ENCODE data around the gene BTBD1.

The BTBD1 gene

DNA sequence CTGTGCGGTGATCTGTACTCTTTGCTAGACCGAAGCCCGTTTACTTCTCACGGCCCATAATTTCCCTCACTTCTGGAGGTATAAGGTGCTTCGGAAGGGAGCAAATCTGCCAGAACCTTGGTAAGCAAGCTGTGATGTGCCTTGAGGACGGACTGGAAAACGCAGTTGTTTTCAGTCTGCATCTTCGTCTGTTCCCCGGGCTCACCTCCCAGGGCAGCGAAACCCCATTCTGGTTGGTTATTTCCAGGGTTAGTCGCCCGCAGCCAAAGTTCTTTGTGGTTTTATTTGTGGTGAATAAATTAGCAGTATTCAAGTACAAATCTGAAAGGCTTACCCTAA lies 80.6 kb downstream of the BTBD1 start:
- Histone ChIP-seq H3K4me3 (ENCODE audit: low read length) (peak overlapping the region; percentile 67), H3K36me3 (ENCODE audit: insufficient read depth, low read length) (peaks cover 22% of the 10 kb centered on the region), H3K9me3 (ENCODE audit: low read length) (no peaks in the 10 kb centered on the region), H3K27me3 (ENCODE audit: insufficient read depth, low read length) (no peaks in the 10 kb centered on the region), H2AFZ (ENCODE audit: low read depth, low read length) (peak overlapping the region; percentile 82), H3K4me1 (ENCODE audit: insufficient read depth, low read length) (peaks cover 8% of the 10 kb centered on the region)

DNA sequence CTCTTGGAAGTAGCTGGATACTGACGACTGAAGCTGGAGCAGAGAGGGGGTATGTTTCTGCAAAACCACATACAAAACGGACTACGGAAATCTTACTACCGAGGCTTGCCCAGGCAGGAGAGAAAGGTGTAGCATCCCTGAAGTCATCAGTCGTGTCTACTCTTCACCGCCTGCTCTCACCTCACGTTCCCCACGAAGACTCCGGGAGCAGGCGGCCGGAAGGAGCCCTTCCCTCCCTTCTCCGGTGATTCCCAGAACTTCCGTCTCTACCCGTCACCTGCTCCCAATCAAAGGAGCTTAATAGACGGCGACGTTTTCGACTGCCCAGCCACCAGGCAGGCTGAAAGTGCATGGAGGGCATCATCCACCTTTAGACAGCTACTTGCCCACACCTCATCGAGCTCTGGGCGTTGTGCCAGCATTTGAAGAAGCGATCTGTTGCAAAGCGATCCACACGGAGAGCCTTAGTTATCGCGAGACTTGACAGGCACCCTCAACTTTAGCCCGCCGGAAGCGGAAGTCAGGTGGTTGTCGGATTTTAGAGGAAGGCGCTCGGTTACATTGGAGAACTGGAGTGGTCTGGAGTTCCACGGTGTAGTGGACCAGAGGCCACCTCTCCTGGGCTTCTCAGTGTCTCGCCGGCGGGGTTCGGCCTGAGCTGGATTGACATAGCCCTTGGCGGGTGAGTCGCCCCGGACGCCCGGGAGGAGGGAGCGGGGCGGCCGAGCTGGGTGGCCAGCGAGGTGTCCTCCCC lies 81.2 kb downstream of the BTBD1 start, which contains the start of gene RAMAC:
RAMAC (plus strand) TSS at position 523 of the 754 bp plus-strand sequence. CDS start 2,809 bp downstream, outside the sequence.
- no peaks in the 10 kb centered on the region for H3K9me3 ChIP-seq (ENCODE audit: low read length)
- H3K36me3 ChIP-seq (ENCODE audit: insufficient read depth, low read length) = peaks cover 22% of the 10 kb centered on the region
- H2AFZ ChIP-seq (ENCODE audit: low read depth, low read length) = peak within 1 kb of the TSS; percentile 82
- peak within 1 kb of the TSS; percentile 67 for H3K4me3 ChIP-seq (ENCODE audit: low read length)
- peaks cover 11% of the 10 kb centered on the region for H3K4me1 ChIP-seq (ENCODE audit: insufficient read depth, low read length)
- H3K27me3 ChIP-seq (ENCODE audit: insufficient read depth, low read length) = no peaks in the 10 kb centered on the region

DNA sequence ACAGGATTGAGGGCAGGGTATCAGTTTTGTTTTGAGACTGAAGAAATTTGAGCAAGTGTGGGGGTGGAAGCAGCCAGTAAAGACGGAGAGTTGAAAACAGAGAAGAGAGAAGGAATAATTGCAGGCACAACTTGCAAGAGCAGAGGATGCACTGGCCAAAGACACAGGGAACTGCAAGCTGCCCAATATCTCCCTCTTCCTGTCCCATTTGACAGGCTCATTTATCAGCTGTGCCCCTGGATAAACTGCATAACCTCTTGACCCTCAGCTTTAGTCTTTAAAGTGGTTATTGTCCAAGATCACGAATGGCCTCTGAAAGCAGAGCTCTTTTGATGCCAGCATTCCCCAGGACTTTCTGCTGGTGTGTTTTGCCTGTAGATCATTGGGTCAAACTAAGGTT lies 86.1 kb downstream of the BTBD1 start:
- Histone ChIP-seq H3K4me3 (ENCODE audit: low read length) (no peak overlapping the region), H3K9me3 (ENCODE audit: low read length) (no peaks in the 10 kb centered on the region), H3K27me3 (ENCODE audit: insufficient read depth, low read length) (no peaks in the 10 kb centered on the region), H3K4me1 (ENCODE audit: insufficient read depth, low read length) (peaks cover 9% of the 10 kb centered on the region), H2AFZ (ENCODE audit: low read depth, low read length) (no peak overlapping the region), H3K36me3 (ENCODE audit: insufficient read depth, low read length) (peaks cover 6% of the 10 kb centered on the region)

DNA sequence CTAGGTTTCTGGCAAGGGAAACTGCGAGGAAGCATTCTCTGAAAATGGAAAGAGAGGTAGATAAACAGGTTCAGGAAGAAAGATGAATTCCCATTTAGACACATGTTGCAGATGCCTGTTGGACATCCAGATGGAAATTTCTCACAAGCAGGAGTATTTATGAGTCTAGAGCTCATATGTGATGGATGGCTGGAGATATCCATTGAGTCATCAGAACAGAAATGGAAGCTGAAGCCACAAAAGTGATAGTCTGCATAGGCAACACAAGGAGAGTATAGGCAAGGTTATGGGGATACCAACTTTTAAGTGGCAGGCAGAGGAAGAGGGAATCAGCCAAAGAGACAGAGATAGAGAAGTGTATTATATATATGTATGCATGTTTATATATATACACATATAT lies 87.3 kb downstream of the BTBD1 start:
- H2AFZ ChIP-seq (ENCODE audit: low read depth, low read length) = no peak overlapping the region
- H3K4me1 ChIP-seq (ENCODE audit: insufficient read depth, low read length) = peaks cover 5% of the 10 kb centered on the region
- H3K9me3 ChIP-seq (ENCODE audit: low read length) = no peaks in the 10 kb centered on the region
- H3K36me3 ChIP-seq (ENCODE audit: insufficient read depth, low read length) = peaks cover 6% of the 10 kb centered on the region
- no peak overlapping the region for H3K4me3 ChIP-seq (ENCODE audit: low read length)
- no peaks in the 10 kb centered on the region for H3K27me3 ChIP-seq (ENCODE audit: insufficient read depth, low read length)

DNA sequence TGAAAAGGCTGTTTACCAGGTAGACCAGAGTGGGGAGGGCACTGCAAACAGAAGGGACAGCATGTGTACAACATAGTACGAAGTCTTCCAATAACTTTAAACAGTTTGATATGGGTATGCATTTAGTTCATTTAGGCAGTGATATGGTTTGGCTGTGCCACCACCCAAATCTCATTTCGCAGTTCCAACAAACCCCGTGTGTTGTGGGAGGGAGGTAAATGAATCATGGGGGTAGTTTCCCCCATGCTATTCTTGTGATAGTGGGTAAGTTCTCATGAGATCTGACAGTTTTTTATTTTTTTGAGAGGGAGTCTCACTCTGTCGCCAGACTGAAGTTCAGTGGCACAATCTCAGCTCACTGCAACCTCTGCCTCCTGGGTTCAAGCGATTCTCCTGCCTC lies 88.6 kb downstream of the BTBD1 start:
- H3K9me3 ChIP-seq (ENCODE audit: low read length) = no peaks in the 10 kb centered on the region
- no peaks in the 10 kb centered on the region for H3K27me3 ChIP-seq (ENCODE audit: insufficient read depth, low read length)
- H2AFZ ChIP-seq (ENCODE audit: low read depth, low read length) = no peak overlapping the region
- H3K4me3 ChIP-seq (ENCODE audit: low read length) = no peak overlapping the region
- peaks cover 5% of the 10 kb centered on the region for H3K4me1 ChIP-seq (ENCODE audit: insufficient read depth, low read length)
- H3K36me3 ChIP-seq (ENCODE audit: insufficient read depth, low read length) = peaks cover 6% of the 10 kb centered on the region

DNA sequence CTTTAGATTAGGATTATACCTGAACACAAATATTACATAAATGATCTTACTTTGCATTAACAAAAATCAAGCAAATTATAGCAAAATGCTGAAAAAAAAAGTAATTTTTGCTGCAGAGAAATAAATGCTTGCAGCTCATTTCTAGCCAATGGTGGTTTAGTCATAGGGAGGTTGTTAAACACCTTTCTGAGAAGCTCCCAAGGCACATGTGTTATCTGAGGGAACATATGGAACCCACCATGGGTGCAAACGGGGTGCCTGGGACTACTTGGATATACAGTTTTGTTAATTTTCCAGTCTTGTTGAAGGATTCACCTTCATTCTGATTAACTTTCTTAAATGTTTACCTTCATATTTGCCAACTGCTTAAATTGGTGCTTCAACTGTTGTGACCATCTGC lies 90.0 kb downstream of the BTBD1 start:
- Histone ChIP-seq H2AFZ (ENCODE audit: low read depth, low read length) (no peak overlapping the region), H3K4me1 (ENCODE audit: insufficient read depth, low read length) (peaks cover 5% of the 10 kb centered on the region), H3K27me3 (ENCODE audit: insufficient read depth, low read length) (no peaks in the 10 kb centered on the region)

DNA sequence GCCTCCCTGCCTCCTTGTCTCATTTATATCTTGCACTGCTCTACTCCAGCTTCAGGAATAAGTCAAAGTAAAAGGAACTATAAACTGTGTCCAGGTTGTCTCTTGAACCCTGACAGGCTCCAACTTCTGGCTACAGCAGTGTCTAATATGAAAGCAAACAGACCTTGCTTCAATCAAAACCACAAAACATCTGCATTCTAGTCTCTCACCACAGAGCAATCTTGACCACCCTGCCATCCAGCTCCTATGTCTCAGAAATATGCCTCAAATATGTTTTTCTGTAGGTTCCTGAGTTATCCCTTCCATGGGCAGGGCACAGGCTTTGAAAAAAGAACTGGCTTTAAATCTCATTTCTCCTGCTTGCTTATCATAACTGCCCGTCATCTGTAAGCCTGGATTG lies 94.1 kb downstream of the BTBD1 start:
- H3K4me3 ChIP-seq (ENCODE audit: low read length) = no peak overlapping the region
- no peaks in the 10 kb centered on the region for H3K27me3 ChIP-seq (ENCODE audit: insufficient read depth, low read length)
- no peaks in the 10 kb centered on the region for H3K4me1 ChIP-seq (ENCODE audit: insufficient read depth, low read length)
- H2AFZ ChIP-seq (ENCODE audit: low read depth, low read length) = no peak overlapping the region
- H3K9me3 ChIP-seq (ENCODE audit: low read length) = no peaks in the 10 kb centered on the region
- H3K36me3 ChIP-seq (ENCODE audit: insufficient read depth, low read length) = peaks cover 3% of the 10 kb centered on the region

More for the DNA sequence above, 90.0 kb downstream of the BTBD1 start:
- no peaks in the 10 kb centered on the region for H3K9me3 ChIP-seq (ENCODE audit: low read length)
- H3K36me3 ChIP-seq (ENCODE audit: insufficient read depth, low read length) = peaks cover 6% of the 10 kb centered on the region
- no peak overlapping the region for H3K4me3 ChIP-seq (ENCODE audit: low read length)

DNA sequence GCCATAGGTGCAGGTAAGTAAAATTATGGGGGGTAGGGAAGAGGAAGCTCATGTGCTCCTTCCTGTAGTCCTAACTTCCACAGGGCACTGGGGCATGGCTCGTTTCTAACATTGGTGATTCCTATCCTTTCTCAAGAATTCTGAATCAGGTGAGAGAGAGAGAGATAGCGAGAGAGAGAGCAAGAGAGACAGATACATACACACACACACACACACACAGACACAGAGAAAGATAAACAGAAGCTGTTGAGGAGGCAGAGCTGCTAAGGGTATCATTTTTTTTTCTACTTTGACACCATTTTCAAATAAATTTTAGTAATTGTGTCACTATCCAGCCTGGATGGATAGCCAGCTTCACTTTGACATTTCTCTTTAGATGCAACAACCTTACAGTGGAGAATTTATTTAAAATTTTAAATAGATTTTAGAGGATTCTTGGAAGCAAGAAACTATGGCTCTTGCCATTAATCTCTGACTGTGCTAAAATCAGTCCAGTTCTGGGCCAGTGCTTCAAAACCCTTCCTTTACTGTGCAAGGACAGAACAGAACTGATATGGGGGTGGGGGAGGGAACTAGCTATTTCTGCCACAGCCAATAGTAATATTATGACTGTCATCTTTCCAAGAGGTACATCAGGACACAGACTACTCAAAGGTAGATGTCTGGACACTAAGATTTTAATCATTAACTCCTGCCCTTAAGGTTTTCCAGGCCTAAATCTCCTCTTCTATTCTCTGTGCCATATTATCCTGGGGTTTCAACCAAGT lies 95.7 kb downstream of the BTBD1 start:
- H3K36me3 ChIP-seq (ENCODE audit: insufficient read depth, low read length) = no peaks in the 10 kb centered on the region
- no peak overlapping the region for H3K4me3 ChIP-seq (ENCODE audit: low read length)
- no peak overlapping the region for H2AFZ ChIP-seq (ENCODE audit: low read depth, low read length)

DNA sequence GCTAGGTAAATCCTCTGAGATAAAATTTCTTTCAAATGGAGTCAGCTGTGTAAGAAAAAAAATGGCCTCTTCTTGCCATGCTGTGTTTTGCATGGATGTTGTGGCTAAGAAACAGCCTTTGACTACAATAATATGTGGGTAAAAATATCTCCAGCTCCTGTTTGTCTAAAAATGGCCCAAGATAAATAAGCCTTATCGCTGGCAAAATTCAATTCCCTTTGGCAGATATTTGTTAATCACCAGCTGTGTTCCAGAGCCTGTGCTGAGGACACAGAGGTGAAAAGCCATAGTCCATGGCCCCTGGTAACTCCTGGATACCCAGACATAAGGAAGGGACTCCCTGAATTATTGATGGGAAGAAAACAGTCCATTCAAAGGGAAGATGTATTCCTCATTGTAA lies 96.4 kb downstream of the BTBD1 start:
- H3K4me3 ChIP-seq (ENCODE audit: low read length) = no peak overlapping the region
- no peaks in the 10 kb centered on the region for H3K9me3 ChIP-seq (ENCODE audit: low read length)
- H3K27me3 ChIP-seq (ENCODE audit: insufficient read depth, low read length) = no peaks in the 10 kb centered on the region
- H2AFZ ChIP-seq (ENCODE audit: low read depth, low read length) = no peak overlapping the region
- no peaks in the 10 kb centered on the region for H3K4me1 ChIP-seq (ENCODE audit: insufficient read depth, low read length)
- no peaks in the 10 kb centered on the region for H3K36me3 ChIP-seq (ENCODE audit: insufficient read depth, low read length)

More for the DNA sequence above, 95.7 kb downstream of the BTBD1 start:
- H3K27me3 ChIP-seq (ENCODE audit: insufficient read depth, low read length) = no peaks in the 10 kb centered on the region
- H3K4me1 ChIP-seq (ENCODE audit: insufficient read depth, low read length) = no peaks in the 10 kb centered on the region
- H3K9me3 ChIP-seq (ENCODE audit: low read length) = no peaks in the 10 kb centered on the region

DNA sequence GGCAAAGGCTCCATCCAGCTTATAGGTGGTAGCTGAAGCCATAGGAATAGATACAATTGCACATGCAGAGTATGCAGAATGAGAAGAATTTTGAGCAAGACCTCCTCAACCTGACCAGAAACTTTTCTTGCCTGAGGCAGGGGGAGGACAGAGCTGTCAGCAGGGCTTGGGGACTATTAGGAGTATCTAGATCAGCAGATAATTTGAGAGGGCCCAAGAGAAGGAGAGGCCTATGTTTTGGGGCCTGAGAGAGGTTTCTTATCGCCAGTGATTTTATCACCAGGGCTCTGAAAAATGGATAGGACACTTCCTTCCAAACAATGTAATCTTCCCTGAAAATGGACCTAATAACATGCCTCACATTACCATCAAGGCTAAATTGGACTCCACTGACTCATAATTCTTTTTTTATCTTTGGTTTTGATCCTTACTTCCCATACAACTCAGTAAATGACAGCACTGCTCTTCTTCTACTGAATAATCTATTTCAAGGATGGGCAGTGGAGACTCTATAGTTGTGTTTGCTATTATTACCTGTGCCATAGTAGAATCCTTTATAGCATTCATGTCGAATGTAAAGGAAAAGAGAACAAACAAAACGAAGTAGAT lies 96.9 kb downstream of the BTBD1 start:
- no peaks in the 10 kb centered on the region for H3K36me3 ChIP-seq (ENCODE audit: insufficient read depth, low read length)
- no peaks in the 10 kb centered on the region for H3K27me3 ChIP-seq (ENCODE audit: insufficient read depth, low read length)
- no peak overlapping the region for H3K4me3 ChIP-seq (ENCODE audit: low read length)
- H3K4me1 ChIP-seq (ENCODE audit: insufficient read depth, low read length) = no peaks in the 10 kb centered on the region
- no peaks in the 10 kb centered on the region for H3K9me3 ChIP-seq (ENCODE audit: low read length)
- H2AFZ ChIP-seq (ENCODE audit: low read depth, low read length) = no peak overlapping the region

DNA sequence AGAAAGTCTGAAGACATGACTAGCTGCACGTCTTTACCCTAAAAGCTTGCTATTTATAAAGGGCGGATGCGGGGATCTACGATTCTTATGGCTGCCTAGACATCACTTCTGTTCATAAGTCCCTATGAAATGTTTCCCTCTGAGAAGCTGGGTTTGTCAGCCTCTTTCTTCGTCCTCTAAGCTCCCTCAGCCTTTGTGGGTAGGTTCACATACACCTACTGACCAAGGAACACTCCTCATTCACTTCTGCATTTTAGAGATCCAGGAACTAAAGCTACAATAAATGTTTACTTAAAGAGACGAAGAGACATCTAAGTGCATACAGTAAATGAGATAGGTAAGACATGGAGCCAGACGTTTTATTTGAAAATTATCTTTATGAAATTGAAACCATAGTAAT lies 97.7 kb downstream of the BTBD1 start:
- no peaks in the 10 kb centered on the region for H3K27me3 ChIP-seq (ENCODE audit: insufficient read depth, low read length)
- H3K4me1 ChIP-seq (ENCODE audit: insufficient read depth, low read length) = no peaks in the 10 kb centered on the region
- no peak overlapping the region for H3K4me3 ChIP-seq (ENCODE audit: low read length)
- H2AFZ ChIP-seq (ENCODE audit: low read depth, low read length) = no peak overlapping the region
- H3K9me3 ChIP-seq (ENCODE audit: low read length) = no peaks in the 10 kb centered on the region
- H3K36me3 ChIP-seq (ENCODE audit: insufficient read depth, low read length) = no peaks in the 10 kb centered on the region

DNA sequence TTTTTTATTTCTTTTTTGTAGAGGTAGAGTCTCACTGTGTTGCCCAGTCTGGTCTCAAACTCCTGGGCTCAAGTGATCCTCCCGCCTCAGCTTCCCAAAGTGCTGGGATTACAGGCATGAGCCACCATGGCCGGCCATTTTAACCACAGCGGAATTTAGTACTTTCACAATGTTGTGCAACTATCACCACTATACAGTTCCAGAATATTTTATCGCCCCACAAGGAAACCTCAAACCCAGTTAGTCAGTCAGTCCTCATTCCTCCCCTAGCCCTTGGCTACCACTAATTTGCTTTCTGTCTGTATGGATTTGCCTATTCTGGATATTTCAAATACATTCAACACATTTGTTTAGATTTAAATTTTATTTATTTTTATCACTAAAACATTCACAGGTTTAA lies 99.0 kb downstream of the BTBD1 start:
- H3K4me1 ChIP-seq (ENCODE audit: insufficient read depth, low read length) = no peaks in the 10 kb centered on the region
- no peak overlapping the region for H2AFZ ChIP-seq (ENCODE audit: low read depth, low read length)
- no peak overlapping the region for H3K4me3 ChIP-seq (ENCODE audit: low read length)
- no peaks in the 10 kb centered on the region for H3K9me3 ChIP-seq (ENCODE audit: low read length)
- no peaks in the 10 kb centered on the region for H3K36me3 ChIP-seq (ENCODE audit: insufficient read depth, low read length)
- H3K27me3 ChIP-seq (ENCODE audit: insufficient read depth, low read length) = no peaks in the 10 kb centered on the region

DNA sequence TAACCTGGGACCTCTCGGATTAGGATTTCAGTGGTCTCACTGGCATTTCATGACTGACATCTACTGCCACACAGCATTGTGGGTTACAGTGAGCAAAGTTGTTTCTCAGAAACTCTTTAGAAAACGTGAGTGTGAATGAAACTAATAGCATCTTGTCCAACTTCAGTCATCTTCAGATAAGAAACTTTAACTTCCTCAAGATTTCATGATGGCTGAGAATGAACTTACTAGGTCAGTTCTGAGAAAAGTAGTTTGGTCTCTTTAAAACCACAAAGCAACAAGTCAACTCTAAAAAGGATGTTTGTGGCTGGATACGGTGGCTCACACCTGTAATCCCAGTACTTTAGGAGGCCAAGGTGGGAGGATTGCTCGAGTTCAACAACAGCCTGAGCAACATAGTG lies 100.4 kb downstream of the BTBD1 start:
- Histone ChIP-seq H3K36me3 (ENCODE audit: insufficient read depth, low read length) (no peaks in the 10 kb centered on the region), H3K4me3 (ENCODE audit: low read length) (no peak overlapping the region), H2AFZ (ENCODE audit: low read depth, low read length) (no peak overlapping the region), H3K4me1 (ENCODE audit: insufficient read depth, low read length) (no peaks in the 10 kb centered on the region), H3K9me3 (ENCODE audit: low read length) (no peaks in the 10 kb centered on the region), H3K27me3 (ENCODE audit: insufficient read depth, low read length) (no peaks in the 10 kb centered on the region)

All from neuron (in vitro differentiated cells).